Activated CD8-positive, alpha-beta memory T cell treated with anti-CD3 and anti-CD28 coated beads, Interleukin-2, amount 50 U/mL, for 48 hours (primary cell): ENCODE results near the gene SASS6.
"Not testable (repeated sequence)": the region's sequence is repeated elsewhere in the genome, so short reads cannot be mapped to it uniquely, and the experiment has no call there.

Experiments used
- DNase-seq: peaks from one replicate; pipeline ENCODE4 v3.0.0-alpha.2; 2020

The SASS6 gene

DNA sequence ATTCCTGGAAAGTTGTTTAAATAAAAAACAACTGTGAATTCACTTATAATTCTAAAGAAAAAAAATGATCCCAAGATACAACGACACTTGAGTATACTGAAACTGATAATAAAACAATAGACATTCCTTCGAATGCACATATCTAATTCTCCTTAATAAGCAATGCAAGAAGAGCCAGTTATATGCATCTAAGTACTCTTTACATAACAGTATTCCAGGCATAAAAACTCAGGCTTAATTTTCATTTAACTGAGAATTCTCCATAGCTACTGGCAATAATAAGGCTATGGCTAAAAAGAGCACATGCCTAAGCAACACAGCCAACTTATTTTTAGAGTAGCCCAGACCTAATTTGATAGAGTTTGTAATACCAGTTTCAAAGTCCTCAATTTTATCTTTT is 31.2 kb downstream of the SASS6 start:
- DNase-seq = no peak

DNA sequence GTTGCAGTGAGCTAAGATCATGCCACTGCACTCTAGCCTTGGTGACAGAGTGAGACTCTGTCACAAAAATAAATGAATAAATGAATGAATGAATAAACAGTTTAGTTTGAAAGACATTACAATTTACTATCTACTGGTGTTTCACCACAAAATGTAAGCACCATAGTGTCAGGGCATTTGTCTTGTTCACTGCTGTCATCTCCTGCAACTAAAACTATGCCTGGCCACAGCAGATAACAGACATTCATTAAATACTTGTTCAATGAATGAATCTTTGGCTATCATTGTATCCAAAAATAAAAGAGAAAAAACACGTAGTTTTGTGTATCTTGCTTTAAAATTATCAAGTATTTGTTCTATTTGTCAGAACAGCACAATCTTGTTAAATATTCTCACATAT is 32.5 kb downstream of the SASS6 start:
- no peak for DNase-seq

DNA sequence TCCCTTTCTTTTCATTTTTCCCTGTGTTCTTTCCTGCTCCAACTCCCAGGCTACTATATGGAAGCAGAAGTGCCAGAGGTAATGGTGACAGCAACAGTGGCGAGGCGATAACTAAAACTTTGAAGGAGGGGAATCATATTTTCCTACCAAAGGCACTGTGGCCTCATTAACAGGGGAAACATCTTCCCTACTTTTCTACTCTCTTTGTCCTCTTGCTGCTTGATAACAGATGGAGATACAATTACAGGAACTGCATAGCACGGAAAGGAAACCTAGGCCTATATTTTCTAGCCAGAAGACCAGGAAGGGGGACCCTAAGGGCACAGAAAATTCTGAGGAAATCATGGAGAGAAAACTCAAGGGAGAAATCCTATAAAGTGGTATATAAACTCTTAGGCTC is 42.3 kb downstream of the SASS6 start:
- DNase-seq = no peak

DNA sequence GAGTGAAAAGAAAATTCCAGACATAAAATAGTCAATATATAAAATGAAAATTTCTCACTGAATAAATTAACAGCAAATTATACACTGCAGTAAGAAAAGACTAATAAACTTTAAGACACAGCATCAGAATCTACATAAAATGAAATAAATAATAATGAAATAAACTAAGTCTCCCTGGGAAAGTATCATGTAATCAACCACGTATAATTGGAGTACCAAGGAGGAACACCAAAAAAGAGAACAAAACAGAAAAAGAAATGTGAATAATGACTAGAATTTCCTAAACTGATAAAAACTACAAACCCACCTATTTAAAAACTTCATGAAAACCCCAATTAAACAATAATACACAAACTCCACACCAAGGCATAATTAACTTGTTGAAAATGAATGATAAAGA is 43.6 kb downstream of the SASS6 start:
- no peak for DNase-seq

DNA sequence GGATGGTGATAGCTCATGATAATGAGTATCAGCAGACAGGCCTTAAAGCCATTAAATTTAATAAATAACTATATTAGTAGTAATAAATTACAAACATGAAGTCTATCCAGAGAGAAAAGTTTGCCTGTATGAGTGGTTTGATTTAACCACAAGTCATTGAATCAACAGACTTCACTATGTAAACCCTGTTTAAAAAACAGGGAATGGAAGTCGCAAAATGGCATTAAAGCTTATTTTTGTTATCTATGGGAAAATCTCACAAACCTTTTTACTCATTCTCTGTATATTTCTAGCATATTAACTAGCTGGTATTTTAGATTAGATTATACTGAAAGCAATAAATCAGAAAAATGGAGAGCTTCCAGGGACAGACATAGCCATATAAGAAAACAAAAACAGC is 45.3 kb downstream of the SASS6 start:
- no peak for DNase-seq

DNA sequence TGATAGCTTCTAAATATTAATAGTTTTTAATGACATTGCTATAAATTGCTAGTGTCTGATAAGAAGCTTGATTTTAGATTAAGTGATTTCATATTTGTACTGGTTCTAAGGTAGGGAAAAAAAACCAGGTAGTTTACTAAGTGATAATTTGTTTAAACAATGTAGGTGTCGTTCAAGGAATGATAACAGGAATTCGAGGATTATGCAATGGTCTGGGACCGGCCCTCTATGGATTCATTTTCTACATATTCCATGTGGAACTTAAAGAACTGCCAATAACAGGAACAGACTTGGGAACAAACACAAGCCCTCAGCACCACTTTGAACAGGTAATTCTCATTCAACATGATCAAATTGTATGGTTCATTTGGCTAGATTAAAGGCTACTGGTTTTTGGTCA is 52.4 kb downstream of the SASS6 start:
- DNase-seq = no peak

DNA sequence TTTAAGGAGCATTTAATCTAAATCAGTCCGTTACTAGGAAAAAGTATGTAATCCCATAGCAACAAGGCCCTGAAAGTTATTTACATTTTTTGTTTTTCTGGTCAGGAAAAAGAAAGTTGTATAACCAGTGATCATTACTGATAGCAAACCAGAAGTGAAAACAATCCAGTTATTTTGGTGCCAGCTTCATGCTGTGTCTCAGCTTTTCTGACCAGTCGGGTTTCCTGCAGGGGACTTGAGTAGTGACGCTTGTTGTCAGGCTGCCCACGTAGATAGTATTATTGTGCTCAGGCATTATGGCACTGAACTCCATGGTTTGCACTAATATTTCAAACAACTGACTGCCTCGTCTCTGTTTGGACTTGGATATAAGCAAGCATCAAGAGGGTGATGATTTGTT is 55.2 kb downstream of the SASS6 start:
- DNase-seq = no peak

DNA sequence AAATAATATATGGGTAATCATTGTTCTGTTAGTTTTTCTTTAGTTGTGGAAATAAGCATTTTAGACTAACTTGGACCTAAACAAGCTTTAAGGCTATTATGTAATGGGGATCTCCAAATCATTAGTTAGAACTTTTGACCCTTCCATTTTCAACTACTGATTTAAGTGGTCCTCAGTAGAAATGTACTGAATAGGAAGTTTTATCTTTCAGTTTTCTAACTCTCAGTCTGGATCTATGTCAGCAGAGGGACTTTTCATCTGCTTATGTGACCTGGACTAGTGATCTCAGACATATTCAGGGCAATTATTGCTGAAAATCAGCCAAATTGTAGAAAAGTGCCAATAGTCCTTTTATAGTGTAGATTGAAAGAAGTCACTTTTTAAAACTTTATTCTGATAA is 56.0 kb downstream of the SASS6 start:
- no peak for DNase-seq

DNA sequence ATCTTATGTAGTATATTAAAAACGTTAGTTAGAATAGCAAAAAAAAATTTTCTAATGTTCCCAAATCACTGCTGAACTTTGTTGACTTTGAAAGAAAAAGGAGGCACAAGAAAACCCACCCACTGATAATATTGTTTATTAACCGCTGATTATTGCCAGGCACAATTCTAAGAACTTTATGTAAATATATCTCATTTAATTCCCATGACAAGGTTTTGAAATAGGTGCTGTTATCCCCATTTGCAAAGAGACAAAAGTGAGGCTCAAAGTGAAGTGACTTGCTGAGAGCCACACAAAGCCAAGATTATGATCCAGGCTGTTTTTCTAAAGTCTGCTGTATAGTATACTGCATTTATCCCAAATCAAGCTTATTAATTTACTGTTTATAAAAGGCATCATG is 56.4 kb downstream of the SASS6 start:
- DNase-seq = no peak

DNA sequence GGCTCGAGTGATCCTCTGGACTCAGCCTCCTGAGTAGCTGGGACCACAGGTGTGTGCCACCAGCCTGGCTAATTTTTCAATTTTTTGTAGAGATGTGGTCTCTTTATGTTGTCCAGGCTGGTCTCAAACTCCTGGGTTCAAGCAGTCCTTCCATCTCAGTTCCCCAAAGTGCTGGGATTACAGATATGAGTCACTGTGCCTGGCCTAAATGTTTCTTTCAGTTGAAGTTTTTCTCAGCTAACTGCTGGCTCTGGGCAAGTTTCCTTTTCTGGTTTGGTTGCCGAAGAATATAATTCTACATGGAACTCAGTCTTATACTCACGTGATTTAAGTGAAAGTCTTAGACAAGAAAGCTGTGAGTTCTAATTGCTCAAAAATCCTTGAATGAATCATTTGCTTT is 57.0 kb downstream of the SASS6 start:
- no peak for DNase-seq

DNA sequence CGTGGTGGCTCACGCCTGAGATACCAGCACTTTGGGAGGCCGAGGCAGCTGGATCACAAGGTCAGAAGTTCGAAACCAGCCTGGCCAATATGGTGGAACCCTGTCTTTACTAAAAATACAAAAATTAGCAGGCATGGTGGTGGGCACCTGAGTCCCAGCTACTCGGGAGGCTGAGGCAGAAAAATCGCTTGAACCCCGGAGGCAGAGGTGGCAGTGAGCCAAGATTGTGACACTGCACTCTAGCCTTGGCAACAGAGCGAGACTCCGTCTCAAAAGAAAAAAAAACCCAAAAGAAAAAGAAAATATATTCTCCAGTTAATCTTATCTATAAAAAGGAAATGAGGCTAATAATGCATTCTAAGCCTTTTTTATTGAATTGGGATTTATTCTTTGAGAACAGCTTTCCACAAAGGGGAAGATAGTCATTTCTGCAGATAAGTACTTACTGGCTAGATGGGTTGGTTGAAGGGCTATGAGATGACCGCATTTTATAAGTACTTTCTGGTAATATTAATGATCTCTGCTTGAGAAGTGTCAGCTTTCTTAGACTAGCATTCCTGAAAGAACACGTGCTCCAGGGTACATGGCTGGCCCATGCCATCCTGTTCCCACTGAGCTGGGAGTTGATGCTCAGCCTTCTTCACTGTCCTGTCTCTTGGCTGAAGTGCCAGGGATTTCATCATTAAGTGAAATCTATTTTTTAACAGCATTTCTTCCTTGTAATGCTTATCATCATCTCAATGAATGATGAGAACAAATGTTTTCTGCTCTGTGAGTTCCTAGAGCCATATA is 57.9 kb downstream of the SASS6 start:
- DNase-seq = no peak

DNA sequence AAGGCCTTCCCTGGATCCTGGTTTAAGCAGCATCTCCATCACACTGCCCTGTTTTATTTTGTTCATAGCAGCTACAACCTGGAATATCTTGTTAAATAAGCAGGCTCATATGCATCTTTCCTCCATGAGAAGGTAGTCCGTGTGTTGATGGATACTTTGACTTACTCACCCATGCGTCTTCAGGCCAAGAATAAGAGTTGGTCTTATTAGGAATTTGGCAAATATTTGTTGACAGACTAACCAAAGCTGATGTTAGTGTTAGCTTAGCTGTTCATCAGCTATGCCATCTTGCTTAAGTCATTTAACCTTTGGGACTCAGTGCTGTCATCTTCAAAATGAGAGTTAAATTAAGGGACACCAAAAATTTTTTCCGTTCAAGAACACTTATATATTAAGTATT is 59.2 kb downstream of the SASS6 start:
- no peak for DNase-seq

DNA sequence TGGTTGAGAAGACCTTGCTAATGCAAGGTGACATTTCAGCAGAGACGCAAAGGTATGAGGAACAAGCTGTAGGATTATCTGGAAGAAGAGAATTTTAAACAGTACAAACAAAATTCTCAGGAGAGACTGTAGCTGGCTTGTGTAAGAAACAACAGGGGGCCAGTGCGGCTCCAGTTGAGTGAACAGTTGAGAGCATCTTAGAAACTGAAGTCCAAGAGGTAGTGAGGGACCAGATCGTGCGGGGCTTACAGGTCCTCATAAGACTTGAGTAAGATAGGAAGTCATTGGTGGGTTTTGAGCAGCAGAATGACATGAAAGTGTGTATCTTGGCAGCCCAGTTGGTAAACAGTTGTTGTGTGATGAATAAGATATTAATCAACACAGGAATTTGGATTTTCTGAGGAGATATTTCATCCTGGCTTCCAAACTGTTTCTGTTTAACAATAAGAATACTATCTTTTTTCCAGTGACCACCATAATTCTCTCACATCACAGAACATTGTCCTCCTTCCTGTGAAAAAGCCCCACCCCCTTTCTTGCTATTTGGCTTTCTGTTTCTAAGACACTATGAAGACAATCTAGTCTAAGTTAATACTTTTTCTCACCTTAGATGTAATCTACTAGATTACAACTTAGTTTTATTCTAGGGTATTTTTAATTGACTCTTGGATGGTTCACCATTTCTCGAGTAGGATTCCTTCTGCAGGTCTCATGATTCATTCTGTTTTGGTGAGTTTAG is 62.4 kb downstream of the SASS6 start:
- DNase-seq = no peak

DNA sequence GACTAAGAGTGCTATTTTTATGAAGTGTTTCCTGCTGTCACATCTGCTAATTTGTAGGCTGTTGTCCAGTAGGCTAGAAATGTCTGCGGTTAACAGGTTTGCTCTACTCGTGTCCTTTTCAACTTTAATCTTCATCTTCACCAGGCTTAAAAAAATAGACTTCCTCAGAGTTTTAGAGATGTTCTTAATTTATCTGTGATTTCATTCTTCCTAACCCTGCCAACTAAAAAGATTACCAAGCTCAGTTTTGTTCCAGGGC is 66.8 kb downstream of the SASS6 start:
- no peak for DNase-seq

DNA sequence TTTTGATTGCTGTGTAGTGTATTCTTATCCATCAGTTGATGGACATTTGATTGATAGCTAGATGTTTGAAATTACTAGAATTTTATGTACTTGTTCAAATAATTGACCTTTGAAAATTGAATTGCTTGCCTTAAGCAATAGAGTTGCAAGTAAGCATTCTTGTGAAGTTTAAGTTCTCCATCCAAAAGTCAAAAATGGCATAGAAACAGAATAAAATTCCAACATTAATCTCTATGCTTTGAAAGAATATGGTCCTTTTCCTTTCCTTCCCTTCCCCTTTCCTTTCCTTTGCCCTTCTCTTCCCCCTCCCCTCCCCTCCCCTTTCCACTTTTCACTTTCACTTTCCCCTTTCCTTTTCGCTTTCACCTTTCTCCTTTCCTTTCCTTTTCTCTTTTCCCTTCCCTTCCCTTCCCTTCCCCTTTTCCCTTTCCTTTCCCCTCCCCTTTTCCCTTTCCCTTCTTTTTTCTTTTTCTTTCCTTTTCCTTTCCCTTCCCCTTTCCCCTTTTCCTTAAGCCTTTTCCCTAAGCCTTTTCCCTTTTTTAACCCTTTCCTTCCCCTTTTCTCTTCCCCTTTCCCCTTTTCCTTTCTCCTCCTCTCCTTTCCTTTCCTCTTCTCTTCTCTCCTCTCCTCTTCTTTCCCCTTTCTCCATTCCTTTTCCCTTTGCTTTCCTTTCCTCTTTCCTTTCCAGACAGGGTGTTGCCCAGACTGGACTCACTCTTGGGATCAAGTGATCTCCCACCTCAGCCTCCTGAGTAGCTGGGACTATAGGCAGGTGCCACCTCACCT is 67.4 kb downstream of the SASS6 start:
- DNase-seq = no peak

DNA sequence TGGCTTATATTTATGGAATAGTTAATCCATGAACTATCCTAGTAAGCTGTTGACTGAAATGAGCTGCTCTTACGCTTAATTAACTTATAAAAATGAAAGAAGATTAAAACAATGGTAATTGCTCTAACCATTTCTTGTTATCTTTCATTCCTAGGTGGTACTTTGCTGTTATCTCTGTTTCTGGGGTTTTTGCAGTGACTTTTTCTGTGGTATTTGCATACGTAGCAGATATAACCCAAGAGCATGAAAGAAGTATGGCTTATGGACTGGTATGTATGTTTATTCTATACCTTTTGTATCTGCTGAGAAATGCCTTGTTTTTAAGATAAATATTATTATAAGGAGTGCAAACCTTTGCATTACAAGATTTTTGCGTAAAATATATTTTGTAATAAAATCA is 71.0 kb downstream of the SASS6 start:
- no peak for DNase-seq

DNA sequence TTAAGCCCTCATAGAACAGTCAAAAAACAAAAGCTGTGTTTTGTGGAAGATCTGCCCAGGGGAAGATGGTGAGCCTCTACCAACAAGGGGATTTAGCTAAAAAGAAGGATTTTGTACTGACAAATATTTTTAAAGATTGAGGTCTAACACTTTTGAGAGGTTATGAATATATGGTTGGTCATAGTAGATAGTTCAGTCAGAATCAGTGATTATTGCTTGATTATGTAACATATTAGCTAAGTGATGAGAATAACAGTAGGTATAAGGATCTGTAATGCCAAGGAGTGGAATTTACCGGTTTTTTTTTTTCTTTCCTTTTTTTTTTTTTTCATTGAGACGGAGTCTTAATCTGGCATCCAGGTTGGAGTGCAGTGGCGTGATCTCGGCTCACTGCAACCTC is 79.0 kb downstream of the SASS6 start:
- no peak for DNase-seq

DNA sequence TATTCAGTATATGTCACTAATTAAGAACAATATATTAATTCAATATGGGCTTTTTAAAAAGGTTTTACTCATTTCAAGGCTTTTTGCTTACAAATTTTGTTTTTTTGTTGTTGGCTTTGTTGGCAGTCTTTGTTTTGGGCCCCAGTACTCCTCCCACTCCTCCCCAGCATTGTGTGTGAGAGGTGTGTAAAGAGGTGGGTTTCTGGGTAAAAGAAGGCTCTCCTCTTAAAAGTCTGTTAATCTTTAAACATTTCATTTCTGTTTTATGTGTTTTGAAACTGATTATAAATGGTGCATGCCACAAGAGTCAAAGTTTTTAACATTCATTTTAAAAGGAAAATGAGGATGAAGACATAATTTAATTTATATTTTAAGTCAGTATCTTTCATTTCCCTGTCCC is 79.6 kb downstream of the SASS6 start:
- no peak for DNase-seq

DNA sequence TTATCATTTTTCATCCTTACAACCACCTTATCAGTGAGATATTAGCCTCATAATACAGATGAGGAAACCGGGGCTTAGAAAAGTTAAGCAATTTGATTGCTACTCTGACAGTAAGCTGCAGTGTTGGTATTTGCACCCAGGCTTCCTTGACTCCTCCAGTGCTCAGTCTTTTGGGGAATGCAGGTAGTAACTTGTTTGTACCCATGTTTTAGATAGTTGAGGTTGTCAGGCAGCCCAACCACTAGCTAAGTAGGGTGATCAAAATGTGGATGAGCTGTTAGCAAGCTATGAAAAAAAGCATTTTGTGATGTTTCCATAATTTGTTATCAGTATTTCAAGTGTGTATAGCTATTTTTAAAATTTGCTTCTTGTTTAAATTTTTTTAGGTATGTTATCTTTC is 80.8 kb downstream of the SASS6 start:
- no peak for DNase-seq

DNA sequence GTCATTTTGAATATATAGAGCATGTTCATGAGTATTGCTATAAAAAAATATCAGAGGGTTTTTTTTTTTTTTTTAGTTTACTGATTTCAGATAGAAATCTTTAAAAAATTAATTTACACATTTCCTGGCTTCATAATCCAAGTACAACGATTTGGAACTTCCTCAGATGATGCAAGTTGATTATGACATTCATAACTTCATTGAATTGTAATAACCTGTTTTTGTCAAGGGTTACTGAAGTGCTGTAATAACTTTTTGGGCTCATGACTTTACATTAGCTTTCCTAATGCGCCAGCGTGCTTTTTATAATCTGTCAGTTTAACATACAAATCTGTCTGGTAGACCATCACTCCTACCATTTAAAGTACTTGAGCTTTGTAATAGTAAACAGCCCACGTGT is 81.3 kb downstream of the SASS6 start:
- DNase-seq = no peak

DNA sequence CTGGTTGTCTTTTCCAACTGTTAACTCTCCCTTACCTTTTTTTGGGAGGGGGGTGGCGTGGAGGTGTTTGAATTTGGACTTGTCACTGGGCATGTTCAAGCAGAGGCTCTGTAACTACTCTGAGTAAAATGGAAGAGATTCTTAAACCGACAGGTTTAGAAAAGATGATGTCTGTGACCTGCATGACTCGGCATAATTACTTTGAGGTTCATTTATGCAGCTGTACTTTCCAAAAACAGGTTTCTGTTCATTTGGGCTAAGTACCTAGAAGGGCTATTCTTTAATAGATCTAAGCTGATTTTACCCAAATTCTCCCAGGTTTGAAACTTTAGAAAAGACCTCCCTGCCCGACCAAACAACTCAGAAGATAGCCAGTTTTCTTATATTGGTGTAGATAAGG is 82.6 kb downstream of the SASS6 start:
- DNase-seq = no peak

DNA sequence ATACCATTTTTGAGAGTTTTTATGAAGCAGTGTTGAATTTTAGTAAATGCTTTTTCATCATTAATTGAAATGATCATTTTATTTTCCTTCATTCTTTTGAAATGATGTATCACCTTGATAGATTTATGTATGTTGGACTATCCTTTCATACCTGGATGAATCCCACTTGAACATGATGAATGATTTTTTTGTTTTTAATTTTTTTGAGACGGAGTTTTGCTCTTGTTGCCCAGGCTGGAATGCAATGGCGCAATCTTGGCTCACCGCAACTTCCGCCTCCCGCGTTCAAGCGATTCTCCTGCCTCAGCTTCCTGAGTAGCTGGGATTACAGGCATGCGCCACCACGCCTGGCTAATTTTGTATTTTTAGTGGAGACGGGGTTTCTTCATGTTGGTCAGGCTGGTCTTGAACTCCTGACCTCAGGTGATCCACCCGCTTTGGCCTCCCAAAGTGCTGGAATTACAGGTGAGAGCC is 85.5 kb downstream of the SASS6 start:
- not testable (repeated sequence) for DNase-seq

DNA sequence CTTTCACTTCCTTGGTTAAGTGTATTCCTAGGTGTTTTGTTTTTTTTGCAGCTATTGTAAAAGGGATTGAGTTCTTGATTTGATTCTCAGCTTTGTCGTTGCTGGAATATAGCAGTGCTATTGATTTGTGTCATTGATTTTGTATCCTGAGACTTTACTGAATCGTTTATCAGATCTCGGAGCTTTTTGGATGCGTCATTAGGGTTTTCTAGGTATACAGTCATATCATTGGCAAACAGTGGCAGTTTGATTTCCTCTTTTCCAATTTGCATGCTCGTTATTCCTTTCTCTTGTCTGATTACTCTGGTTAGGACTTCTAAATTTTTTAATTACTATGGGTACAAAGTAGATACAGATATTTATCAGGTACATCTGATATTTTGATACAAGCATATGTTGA is 87.5 kb downstream of the SASS6 start:
- DNase-seq = no peak

DNA sequence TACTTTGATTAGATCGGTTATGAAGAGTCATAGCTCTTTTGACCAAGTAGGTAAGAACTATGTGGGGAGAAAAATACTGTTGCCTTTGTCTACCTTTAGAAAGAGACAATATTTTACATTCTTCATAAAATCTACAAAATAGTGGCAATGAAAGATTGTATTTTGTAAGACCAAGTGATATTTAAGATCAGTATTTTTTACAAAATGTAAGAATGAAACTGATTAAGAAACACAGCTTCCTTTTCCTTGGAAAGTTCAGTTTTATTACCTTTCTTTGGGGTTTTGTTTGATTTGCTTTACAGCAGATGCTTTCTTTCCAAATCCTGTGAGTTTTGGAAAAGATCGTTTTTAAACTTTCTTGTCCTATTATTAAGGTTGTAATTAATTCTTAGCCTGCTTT is 93.1 kb downstream of the SASS6 start:
- DNase-seq = no peak
